GM23338 (cell line): ENCODE data around the gene HMGXB3. TPM values are rescaled to one million over a fixed set of nuclear protein-coding genes. Genes with fewer than 3 reads are reported as not detected.

ENCODE experiments used
- ATAC-seq: fragments of 200-7000 bp; cut with Tn5 transposase; 3 replicates; pipeline ENCODE4 v1.9.1; 2020
- DNase-seq: peaks from one replicate; pipeline ENCODE4 v3.0.0-alpha.2; 2015; ENCODE audit warnings: low spot score
- H2AFZ ChIP-seq: fragments of 200-600 bp; sonication (generic); 2 replicates; pipeline ENCODE4 v1.8.0; 2016; ENCODE audit warnings: antibody characterized with exemption, mild to moderate bottlenecking, moderate library complexity
- H3F3A ChIP-seq: fragments of 200-600 bp; sonication (generic); replicated peaks from 2 replicates; pipeline ENCODE4 v1.8.0; 2017; ENCODE audit warnings: antibody characterized with exemption, mixed run types, low read depth
- H3K27ac ChIP-seq: fragments of 200-600 bp; sonication (generic); 2 replicates; pipeline ENCODE4 v1.6.1; 2016; ENCODE audit warnings: low read depth
- H3K27me3 ChIP-seq: fragments of 200-600 bp; sonication (generic); 2 replicates; pipeline ENCODE4 v1.8.0; 2016; ENCODE audit warnings: mild to moderate bottlenecking, mixed run types, moderate library complexity; ENCODE audit not compliant: insufficient read depth
- H3K36me3 ChIP-seq: fragments of 200-600 bp; sonication (generic); 2 replicates; pipeline ENCODE4 v1.8.0; 2016; ENCODE audit warnings: mild to moderate bottlenecking; ENCODE audit not compliant: insufficient read depth
- H3K4me1 ChIP-seq: fragments of 200-600 bp; sonication (generic); 2 replicates; pipeline ENCODE4 v1.8.0; 2016; ENCODE audit warnings: mild to moderate bottlenecking, moderate library complexity; ENCODE audit not compliant: insufficient read depth
- H3K4me2 ChIP-seq: fragments of 200-600 bp; sonication (generic); 2 replicates; pipeline ENCODE4 v1.7.1; 2017; ENCODE audit warnings: mixed run types
- H3K4me3 ChIP-seq: fragments of 200-600 bp; sonication (generic); 2 replicates; pipeline ENCODE4 v1.6.1; 2016; ENCODE audit warnings: mixed run types
- H3K79me2 ChIP-seq: fragments of 200-600 bp; sonication (generic); replicated peaks from 2 replicates; pipeline ENCODE4 v1.8.0; 2017; ENCODE audit warnings: mild to moderate bottlenecking; ENCODE audit not compliant: insufficient read depth
- H3K9me2 ChIP-seq: fragments of 200-600 bp; sonication (generic); 2 replicates; pipeline ENCODE4 v1.8.0; 2017; ENCODE audit not compliant: insufficient read depth
- H4K20me1 ChIP-seq: fragments of 200-600 bp; sonication (generic); replicated peaks from 2 replicates; pipeline ENCODE4 v1.8.0; 2017; ENCODE audit warnings: mild to moderate bottlenecking; ENCODE audit not compliant: insufficient read depth
- H3K27ac Mint-ChIP-seq: 2 replicates; pipeline ENCODE4 v1.8.0; 2020; ENCODE audit warnings: inconsistent platforms, mild to moderate bottlenecking, moderate library complexity, mixed read lengths
- H3K27me3 Mint-ChIP-seq: 3 replicates; pipeline ENCODE4 v1.8.0; 2022; ENCODE audit warnings: low read depth, mild to moderate bottlenecking, moderate library complexity, mixed read lengths, inconsistent platforms; ENCODE audit not compliant: insufficient read depth, poor library complexity
- H3K36me3 Mint-ChIP-seq: 3 replicates; pipeline ENCODE4 v1.8.0; 2021; ENCODE audit warnings: low read depth, mild to moderate bottlenecking, inconsistent platforms, moderate library complexity, mixed read lengths
- H3K4me1 Mint-ChIP-seq: 3 replicates; pipeline ENCODE4 v1.8.0; 2020; ENCODE audit warnings: mild to moderate bottlenecking, inconsistent platforms, mixed read lengths
- H3K4me3 Mint-ChIP-seq: 3 replicates; pipeline ENCODE4 v1.8.0; 2021; ENCODE audit warnings: moderate library complexity, mild to moderate bottlenecking, inconsistent platforms, mixed read lengths
- H3K9me3 Mint-ChIP-seq: 3 replicates; pipeline ENCODE4 v1.8.0; 2020; ENCODE audit warnings: moderate library complexity, mild to moderate bottlenecking, inconsistent platforms, mixed read lengths
- CTCF ChIP-seq, 2 experiments: fragments of 200-600 bp in 1 of 2; sonication (generic) in 1 of 2; conservative IDR thresholded peaks; 2 replicates each; pipeline versions ENCODE4 v1.5.1 to v1.6.1; 2016 to 2017; ENCODE audit warnings: antibody characterized with exemption in 2 of 2, low read depth in 2 of 2, mild to moderate bottlenecking in 2 of 2, moderate library complexity in 1 of 2
- EZH2 ChIP-seq: fragments of 200-600 bp; sonication (generic); IDR thresholded peaks from one replicate; pipeline ENCODE4 v1.8.0; 2017; ENCODE audit warnings: antibody characterized with exemption, mild to moderate bottlenecking, low read depth; ENCODE audit not compliant: unreplicated experiment
- EZH2phosphoT487 ChIP-seq: fragments of 200-600 bp; sonication (generic); IDR thresholded peaks from one replicate; pipeline ENCODE4 v1.8.1; 2018; ENCODE audit warnings: antibody characterized with exemption; ENCODE audit not compliant: unreplicated experiment
- NANOG ChIP-seq: IDR thresholded peaks from 2 replicates; pipeline ENCODE4 v1.6.1; 2016; ENCODE audit warnings: antibody characterized with exemption, borderline replicate concordance
- POLR2AphosphoS5 ChIP-seq: IDR thresholded peaks from 2 replicates; pipeline ENCODE4 v1.6.1; 2016; ENCODE audit warnings: antibody characterized with exemption, low read depth
- STAT1 ChIP-seq: IDR thresholded peaks from one replicate; pipeline ENCODE4 v1.6.1; 2016; ENCODE audit warnings: antibody characterized with exemption; ENCODE audit not compliant: unreplicated experiment
- ZNF331 ChIP-seq: fragments of 250-450 bp; sonication (Bioruptor Pico); IDR thresholded peaks from 2 replicates; pipeline ENCODE4 v1.5.0; 2020; ENCODE audit warnings: low read depth, mild to moderate bottlenecking, moderate library complexity
- polyA plus RNA-seq: library from polyadenylated mRNA; unstranded; fragments of >200 nt; fragmentation: Nextera tagmentation; extraction: Ambion mirVana; gene quantifications from 2 replicates; pipeline ENCODE4 v1.2.1, GENCODE V29; 2016
- total RNA-seq: library from RNA; depleted of rRNA; stranded (reverse); fragments of >200 nt; shearing (Covaris generic); gene quantifications from 2 replicates; pipeline ENCODE4 v1.2.3, GENCODE V29; 2014
- TF ChIP-seq, protein P1 (sequence below): fragments of 250-450 bp; sonication (Bioruptor Pico); IDR thresholded peaks from 2 replicates; pipeline ENCODE4 v1.5.0; 2020; ENCODE audit warnings: mild to moderate bottlenecking, moderate library complexity

The HMGXB3 gene
- total and polyA plus RNA-seq, 2 experiments from 2014 or later, result 9.4 to 37.9 TPM

DNA sequence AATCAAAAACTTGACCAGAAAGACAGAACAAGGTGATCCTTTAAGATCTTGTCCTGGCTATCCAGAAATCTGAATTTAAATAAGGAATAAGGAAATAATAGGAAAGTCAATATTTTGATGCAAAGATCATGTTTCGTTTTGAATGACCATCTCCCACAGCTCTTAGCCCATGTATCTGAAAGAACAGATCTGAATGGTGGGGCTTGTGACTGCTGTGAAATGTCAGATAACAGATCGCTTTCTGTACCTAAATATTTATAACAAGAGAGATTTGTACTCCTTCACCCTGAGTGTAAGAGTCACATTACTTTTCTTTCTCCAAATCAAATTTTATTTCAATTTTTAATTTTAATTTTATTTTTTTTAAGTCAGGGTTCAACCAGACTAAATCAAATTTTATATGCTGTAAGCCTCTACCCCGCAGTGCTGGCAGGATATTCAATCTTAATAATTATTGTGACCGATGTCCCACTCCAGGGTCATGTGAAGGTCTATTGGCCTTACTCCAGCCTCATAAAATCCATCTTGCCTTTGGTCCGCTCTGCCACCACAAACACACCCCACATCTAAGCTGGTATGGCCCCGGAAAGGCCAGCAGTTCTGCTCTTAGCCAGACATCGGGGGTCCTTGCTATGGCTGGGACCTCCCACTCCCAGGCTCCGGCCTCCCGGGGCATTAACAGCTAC is 47.0 kb upstream of the HMGXB3 start:
- no peaks in the 10 kb centered on the region for H3K79me2 ChIP-seq
- H3K4me2 ChIP-seq, result no peak overlapping the region
- H3K36me3 Mint-ChIP-seq, result no peaks in the 10 kb centered on the region
- H3K4me3 ChIP-seq, result no peak overlapping the region
- TF ChIP-seq EZH2 (no peak), POLR2AphosphoS5 (no peak), ZNF331 (no peak), CTCF (conservative IDR thresholded peaks at IDR 0.05; ENCODE audit: low read depth in 2 of 2) (no peak), STAT1 (no peak), EZH2phosphoT487 (no peak), NANOG (no peak)
- TF ChIP-seq, protein P1, sequence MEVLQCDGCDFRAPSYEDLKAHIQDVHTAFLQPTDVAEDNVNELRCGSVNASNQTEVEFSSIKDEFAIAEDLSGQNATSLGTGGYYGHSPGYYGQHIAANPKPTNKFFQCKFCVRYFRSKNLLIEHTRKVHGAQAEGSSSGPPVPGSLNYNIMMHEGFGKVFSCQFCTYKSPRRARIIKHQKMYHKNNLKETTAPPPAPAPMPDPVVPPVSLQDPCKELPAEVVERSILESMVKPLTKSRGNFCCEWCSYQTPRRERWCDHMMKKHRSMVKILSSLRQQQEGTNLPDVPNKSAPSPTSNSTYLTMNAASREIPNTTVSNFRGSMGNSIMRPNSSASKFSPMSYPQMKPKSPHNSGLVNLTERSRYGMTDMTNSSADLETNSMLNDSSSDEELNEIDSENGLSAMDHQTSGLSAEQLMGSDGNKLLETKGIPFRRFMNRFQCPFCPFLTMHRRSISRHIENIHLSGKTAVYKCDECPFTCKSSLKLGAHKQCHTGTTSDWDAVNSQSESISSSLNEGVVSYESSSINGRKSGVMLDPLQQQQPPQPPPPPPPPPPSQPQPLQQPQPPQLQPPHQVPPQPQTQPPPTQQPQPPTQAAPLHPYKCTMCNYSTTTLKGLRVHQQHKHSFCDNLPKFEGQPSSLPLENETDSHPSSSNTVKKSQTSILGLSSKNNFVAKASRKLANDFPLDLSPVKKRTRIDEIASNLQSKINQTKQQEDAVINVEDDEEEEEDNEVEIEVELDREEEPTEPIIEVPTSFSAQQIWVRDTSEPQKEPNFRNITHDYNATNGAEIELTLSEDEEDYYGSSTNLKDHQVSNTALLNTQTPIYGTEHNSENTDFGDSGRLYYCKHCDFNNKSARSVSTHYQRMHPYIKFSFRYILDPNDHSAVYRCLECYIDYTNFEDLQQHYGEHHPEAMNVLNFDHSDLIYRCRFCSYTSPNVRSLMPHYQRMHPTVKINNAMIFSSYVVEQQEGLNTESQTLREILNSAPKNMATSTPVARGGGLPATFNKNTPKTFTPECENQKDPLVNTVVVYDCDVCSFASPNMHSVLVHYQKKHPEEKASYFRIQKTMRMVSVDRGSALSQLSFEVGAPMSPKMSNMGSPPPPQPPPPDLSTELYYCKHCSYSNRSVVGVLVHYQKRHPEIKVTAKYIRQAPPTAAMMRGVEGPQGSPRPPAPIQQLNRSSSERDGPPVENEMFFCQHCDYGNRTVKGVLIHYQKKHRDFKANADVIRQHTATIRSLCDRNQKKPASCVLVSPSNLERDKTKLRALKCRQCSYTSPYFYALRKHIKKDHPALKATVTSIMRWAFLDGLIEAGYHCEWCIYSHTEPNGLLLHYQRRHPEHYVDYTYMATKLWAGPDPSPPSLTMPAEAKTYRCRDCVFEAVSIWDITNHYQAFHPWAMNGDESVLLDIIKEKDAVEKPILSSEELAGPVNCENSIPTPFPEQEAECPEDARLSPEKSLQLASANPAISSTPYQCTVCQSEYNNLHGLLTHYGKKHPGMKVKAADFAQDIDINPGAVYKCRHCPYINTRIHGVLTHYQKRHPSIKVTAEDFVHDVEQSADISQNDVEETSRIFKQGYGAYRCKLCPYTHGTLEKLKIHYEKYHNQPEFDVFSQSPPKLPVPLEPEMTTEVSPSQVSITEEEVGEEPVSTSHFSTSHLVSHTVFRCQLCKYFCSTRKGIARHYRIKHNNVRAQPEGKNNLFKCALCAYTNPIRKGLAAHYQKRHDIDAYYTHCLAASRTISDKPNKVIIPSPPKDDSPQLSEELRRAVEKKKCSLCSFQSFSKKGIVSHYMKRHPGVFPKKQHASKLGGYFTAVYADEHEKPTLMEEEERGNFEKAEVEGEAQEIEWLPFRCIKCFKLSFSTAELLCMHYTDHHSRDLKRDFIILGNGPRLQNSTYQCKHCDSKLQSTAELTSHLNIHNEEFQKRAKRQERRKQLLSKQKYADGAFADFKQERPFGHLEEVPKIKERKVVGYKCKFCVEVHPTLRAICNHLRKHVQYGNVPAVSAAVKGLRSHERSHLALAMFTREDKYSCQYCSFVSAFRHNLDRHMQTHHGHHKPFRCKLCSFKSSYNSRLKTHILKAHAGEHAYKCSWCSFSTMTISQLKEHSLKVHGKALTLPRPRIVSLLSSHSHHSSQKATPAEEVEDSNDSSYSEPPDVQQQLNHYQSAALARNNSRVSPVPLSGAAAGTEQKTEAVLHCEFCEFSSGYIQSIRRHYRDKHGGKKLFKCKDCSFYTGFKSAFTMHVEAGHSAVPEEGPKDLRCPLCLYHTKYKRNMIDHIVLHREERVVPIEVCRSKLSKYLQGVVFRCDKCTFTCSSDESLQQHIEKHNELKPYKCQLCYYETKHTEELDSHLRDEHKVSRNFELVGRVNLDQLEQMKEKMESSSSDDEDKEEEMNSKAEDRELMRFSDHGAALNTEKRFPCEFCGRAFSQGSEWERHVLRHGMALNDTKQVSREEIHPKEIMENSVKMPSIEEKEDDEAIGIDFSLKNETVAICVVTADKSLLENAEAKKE (CRISPR knock-in tag), result no peak
- no peaks in the 10 kb centered on the region for H3K4me1 Mint-ChIP-seq
- H3K27me3 Mint-ChIP-seq, result peaks cover 2% of the 10 kb centered on the region
- H3K9me2 ChIP-seq, result no peaks in the 10 kb centered on the region
- no peak overlapping the region for H3K27ac ChIP-seq
- no peaks in the 10 kb centered on the region for H3K27me3 ChIP-seq
- no peak for DNase-seq
- no peaks in the 10 kb centered on the region for H3K4me1 ChIP-seq
- no peaks in the 10 kb centered on the region for H3K36me3 ChIP-seq
- H3F3A ChIP-seq, result no peaks in the 10 kb centered on the region
- H2AFZ ChIP-seq, result peak overlapping the region; percentile 76
- ATAC-seq, result no peak
- no peaks in the 10 kb centered on the region for H3K9me3 Mint-ChIP-seq
- H3K27ac Mint-ChIP-seq, result no peak overlapping the region
- H4K20me1 ChIP-seq, result no peaks in the 10 kb centered on the region
- H3K4me3 Mint-ChIP-seq, result no peak overlapping the region
